Transverse colon (tissue), 4 donors: ENCODE measurements around the gene KAZALD1.

ENCODE experiments used
- POLR2AphosphoS5 ChIP-seq, 3 donors: sonication (generic); formaldehyde crosslinking; IDR thresholded peaks; one replicate each; pipeline ENCODE4 v1.6.1; 2016; ENCODE audit warnings: antibody characterized with exemption in 3 of 3
- TF ChIP-seq, protein P1 (sequence below), 5 experiments: fragments of 200-600 bp in 3 of 5; fragments of 450-650 bp in 2 of 5; sonication (generic) in 3 of 5; IDR thresholded peaks; 1 replicate in 2 of 5; 2 replicates in 3 of 5; pipeline ENCODE4 v1.5.1; 2016 to 2017; ENCODE audit warnings: antibody characterized with exemption in 5 of 5, inconsistent platforms in 3 of 5, mild to moderate bottlenecking in 2 of 5, moderate library complexity in 1 of 5

GRCh38 chr10:101075775-101076174, 14.0 kb downstream of the KAZALD1 start:
- TF ChIP-seq, protein P1, sequence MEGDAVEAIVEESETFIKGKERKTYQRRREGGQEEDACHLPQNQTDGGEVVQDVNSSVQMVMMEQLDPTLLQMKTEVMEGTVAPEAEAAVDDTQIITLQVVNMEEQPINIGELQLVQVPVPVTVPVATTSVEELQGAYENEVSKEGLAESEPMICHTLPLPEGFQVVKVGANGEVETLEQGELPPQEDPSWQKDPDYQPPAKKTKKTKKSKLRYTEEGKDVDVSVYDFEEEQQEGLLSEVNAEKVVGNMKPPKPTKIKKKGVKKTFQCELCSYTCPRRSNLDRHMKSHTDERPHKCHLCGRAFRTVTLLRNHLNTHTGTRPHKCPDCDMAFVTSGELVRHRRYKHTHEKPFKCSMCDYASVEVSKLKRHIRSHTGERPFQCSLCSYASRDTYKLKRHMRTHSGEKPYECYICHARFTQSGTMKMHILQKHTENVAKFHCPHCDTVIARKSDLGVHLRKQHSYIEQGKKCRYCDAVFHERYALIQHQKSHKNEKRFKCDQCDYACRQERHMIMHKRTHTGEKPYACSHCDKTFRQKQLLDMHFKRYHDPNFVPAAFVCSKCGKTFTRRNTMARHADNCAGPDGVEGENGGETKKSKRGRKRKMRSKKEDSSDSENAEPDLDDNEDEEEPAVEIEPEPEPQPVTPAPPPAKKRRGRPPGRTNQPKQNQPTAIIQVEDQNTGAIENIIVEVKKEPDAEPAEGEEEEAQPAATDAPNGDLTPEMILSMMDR (IDR thresholded peaks at IDR 0.05): no peak
- TF ChIP-seq POLR2AphosphoS5 (IDR thresholded peaks at IDR 0.05): no peak
